GM06990 (cell line): Measurements from ENCODE around the gene PTPN4.

Source experiments
- DNase-seq: peaks from one replicate; pipeline ENCODE4 v3.0.0-alpha.2; 2011; ENCODE audit not compliant: insufficient read length; ENCODE audit errors: extremely low read depth
- H3K27me3 ChIP-seq: replicated peaks from 2 replicates; pipeline ENCODE4 v1.6.0; 2011; ENCODE audit warnings: low read length; ENCODE audit not compliant: control insufficient read depth, insufficient read depth
- H3K36me3 ChIP-seq: 2 replicates; pipeline ENCODE4 v1.5.1; 2011; ENCODE audit warnings: low read length; ENCODE audit not compliant: control insufficient read depth, insufficient read depth
- H3K4me3 ChIP-seq: replicated peaks from 2 replicates; pipeline ENCODE4 v1.5.1; 2011; ENCODE audit warnings: low read depth, mild to moderate bottlenecking, control low read depth, low read length
- TF ChIP-seq, protein P1 (sequence below): IDR thresholded peaks from 2 replicates; pipeline ENCODE4 v1.5.1; 2011; ENCODE audit warnings: low read length, control low read depth, mild to moderate bottlenecking, inconsistent platforms; ENCODE audit not compliant: insufficient read depth, poor library complexity, severe bottlenecking

PTPN4 gene

DNA sequence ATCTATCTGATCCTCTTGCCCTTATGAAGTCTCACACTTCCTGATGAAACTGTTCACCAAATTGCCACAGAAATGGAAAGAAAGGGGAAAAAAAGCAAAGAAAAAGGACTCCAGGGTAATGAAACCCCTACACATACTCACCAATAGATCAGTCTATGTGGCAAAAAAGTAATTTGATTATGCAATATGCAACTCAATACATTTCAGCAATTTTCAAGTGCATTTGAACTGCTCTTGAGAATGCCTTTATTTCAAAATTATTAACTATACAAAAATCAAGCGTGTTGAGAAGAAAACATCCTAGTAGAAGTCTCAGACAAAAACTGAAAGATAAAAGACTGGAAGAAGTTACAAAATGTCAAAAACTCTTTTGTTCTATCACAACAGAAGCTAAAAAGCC, 32.2 kb upstream of the PTPN4 start:
- no peak for DNase-seq
- Histone ChIP-seq H3K4me3 (no peak overlapping the region), H3K36me3 (no peaks in the 10 kb centered on the region), H3K27me3 (no peaks in the 10 kb centered on the region; the same call in 1 of the 2 replicates)
- TF ChIP-seq, protein P1, sequence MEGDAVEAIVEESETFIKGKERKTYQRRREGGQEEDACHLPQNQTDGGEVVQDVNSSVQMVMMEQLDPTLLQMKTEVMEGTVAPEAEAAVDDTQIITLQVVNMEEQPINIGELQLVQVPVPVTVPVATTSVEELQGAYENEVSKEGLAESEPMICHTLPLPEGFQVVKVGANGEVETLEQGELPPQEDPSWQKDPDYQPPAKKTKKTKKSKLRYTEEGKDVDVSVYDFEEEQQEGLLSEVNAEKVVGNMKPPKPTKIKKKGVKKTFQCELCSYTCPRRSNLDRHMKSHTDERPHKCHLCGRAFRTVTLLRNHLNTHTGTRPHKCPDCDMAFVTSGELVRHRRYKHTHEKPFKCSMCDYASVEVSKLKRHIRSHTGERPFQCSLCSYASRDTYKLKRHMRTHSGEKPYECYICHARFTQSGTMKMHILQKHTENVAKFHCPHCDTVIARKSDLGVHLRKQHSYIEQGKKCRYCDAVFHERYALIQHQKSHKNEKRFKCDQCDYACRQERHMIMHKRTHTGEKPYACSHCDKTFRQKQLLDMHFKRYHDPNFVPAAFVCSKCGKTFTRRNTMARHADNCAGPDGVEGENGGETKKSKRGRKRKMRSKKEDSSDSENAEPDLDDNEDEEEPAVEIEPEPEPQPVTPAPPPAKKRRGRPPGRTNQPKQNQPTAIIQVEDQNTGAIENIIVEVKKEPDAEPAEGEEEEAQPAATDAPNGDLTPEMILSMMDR = no peak

DNA sequence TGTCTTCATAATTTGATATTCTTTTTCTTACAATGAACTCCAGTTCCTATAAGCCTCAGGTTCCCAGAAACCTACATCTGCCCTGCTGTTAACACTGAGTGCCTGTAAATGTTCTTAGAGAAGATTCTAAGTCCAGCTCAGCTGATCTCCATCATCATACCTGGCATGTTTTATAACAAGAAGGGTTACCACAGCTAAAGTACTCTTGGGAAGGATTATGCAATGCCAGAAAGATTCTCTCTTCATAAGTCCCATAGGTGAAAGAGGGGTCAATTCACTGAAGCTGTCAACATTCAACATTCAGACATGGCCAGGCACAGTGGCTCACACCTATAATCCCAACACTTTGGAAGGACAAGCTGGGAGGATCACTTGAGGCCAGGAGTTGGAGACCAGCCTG, 31.3 kb upstream of the PTPN4 start:
- Histone ChIP-seq H3K27me3 (no peaks in the 10 kb centered on the region; the same call in 1 of the 2 replicates), H3K4me3 (no peak overlapping the region), H3K36me3 (no peaks in the 10 kb centered on the region)
- DNase-seq = no peak
- TF ChIP-seq, protein P1 = no peak

GRCh38 chr2:119730671-119731177, 29.0 kb upstream of the PTPN4 start:
- H3K36me3 ChIP-seq = no peaks in the 10 kb centered on the region
- H3K27me3 ChIP-seq = no peaks in the 10 kb centered on the region
- H3K4me3 ChIP-seq = no peak overlapping the region
- TF ChIP-seq, protein P1 = no peak
- DNase-seq = no peak

- DNase-seq = no peak
- H3K27me3 ChIP-seq = no peaks in the 10 kb centered on the region
Observed at GRCh38 chr2:119731983-119732382, 27.7 kb upstream of the PTPN4 start.

GRCh38 chr2:119732601-119733164, 27.0 kb upstream of the PTPN4 start:
- H3K27me3 ChIP-seq = no peaks in the 10 kb centered on the region
- TF ChIP-seq, protein P1 = no peak
- no peak for DNase-seq

More at GRCh38 chr2:119731983-119732382, 27.7 kb upstream of the PTPN4 start:
- TF ChIP-seq, protein P1 = no peak
- Histone ChIP-seq H3K4me3 (no peak overlapping the region), H3K36me3 (no peaks in the 10 kb centered on the region)

More at GRCh38 chr2:119732601-119733164, 27.0 kb upstream of the PTPN4 start:
- no peaks in the 10 kb centered on the region for H3K36me3 ChIP-seq
- no peak overlapping the region for H3K4me3 ChIP-seq
